CD4-positive, alpha-beta T cell (primary cell): ENCODE results near the gene ERCC4. TPM values are rescaled to one million over a fixed set of nuclear protein-coding genes. Genes with fewer than 3 reads are reported as not detected.

Experiments used
- ATAC-seq: fragments of 200-7000 bp; cut with Tn5 transposase; one replicate; pipeline ENCODE4 v1.10.0; 2022; ENCODE audit warnings: mild to moderate bottlenecking; ENCODE audit not compliant: poor library complexity
- CTCF ChIA-PET: fragments of 350-600 bp; sonication (Branson Sonifier 250); formaldehyde crosslinking; loops from one replicate; lab custom pipeline; 2021; ENCODE audit warnings: antibody characterized with exemption, inconsistent platforms; lab: Charles Lee
- POLR2A ChIA-PET: fragments of 350-600 bp; sonication (Branson Sonifier 250); formaldehyde crosslinking; loops from one replicate; lab custom pipeline; 2021; ENCODE audit warnings: antibody characterized with exemption, inconsistent platforms; lab: Charles Lee
- DNase-seq, 14 experiments: peaks; one replicate each; pipeline ENCODE4 v3.0.0-alpha.2; 2013 to 2020; ENCODE audit warnings: mixed read lengths in 2 of 14
- H3K27ac ChIP-seq, 2 donors: one replicate each; pipeline versions ENCODE4 v1.5.1 to v1.7.0; 2013; ENCODE audit warnings: low read length in 2 of 2, low read depth in 1 of 2, mild to moderate bottlenecking in 1 of 2
- H3K27me3 ChIP-seq, 2 experiments: 1 replicate in 1 of 2; 2 replicates in 1 of 2; pipeline versions ENCODE4 v1.6.1 to v1.7.0; 2013; ENCODE audit warnings: low read length in 2 of 2, control low read depth in 1 of 2, mild to moderate bottlenecking in 1 of 2, moderate library complexity in 1 of 2; ENCODE audit not compliant: insufficient read depth in 2 of 2, control insufficient read depth in 1 of 2
- H3K36me3 ChIP-seq: one replicate; pipeline ENCODE4 v1.6.1; 2013; ENCODE audit warnings: low read length, control low read depth; ENCODE audit not compliant: insufficient read depth
- H3K4me1 ChIP-seq: one replicate; pipeline ENCODE4 v1.6.1; 2013; ENCODE audit warnings: low read length, control low read depth; ENCODE audit not compliant: insufficient read depth
- H3K4me3 ChIP-seq: one replicate; pipeline ENCODE4 v1.5.1; 2013; ENCODE audit warnings: mild to moderate bottlenecking, low read length, moderate library complexity
- H3K9me3 ChIP-seq, 2 experiments: 1 replicate in 1 of 2; 2 replicates in 1 of 2; pipeline versions ENCODE4 v1.6.1 to v1.7.0; 2013; ENCODE audit warnings: low read length in 2 of 2, mild to moderate bottlenecking in 2 of 2, control low read depth in 1 of 2, moderate library complexity in 1 of 2; ENCODE audit not compliant: control insufficient read depth in 1 of 2, insufficient read depth in 1 of 2
- H3K27ac Mint-ChIP-seq: one replicate; pipeline ENCODE4 v1.8.0; 2020; ENCODE audit warnings: mixed read lengths
- H3K27me3 Mint-ChIP-seq: one replicate; pipeline ENCODE4 v1.8.0; 2021; ENCODE audit warnings: mixed read lengths
- H3K36me3 Mint-ChIP-seq: one replicate; pipeline ENCODE4 v1.8.0; 2021; ENCODE audit warnings: low read depth, mixed read lengths
- H3K4me1 Mint-ChIP-seq: one replicate; pipeline ENCODE4 v1.8.0; 2021; ENCODE audit warnings: low read depth, mixed read lengths
- H3K4me3 Mint-ChIP-seq: one replicate; pipeline ENCODE4 v1.8.0; 2020; ENCODE audit warnings: mild to moderate bottlenecking, mixed read lengths
- H3K9me3 Mint-ChIP-seq: one replicate; pipeline ENCODE4 v1.8.0; 2020; ENCODE audit warnings: mixed read lengths
- CTCF ChIP-seq: fragments of 200-600 bp; IDR thresholded peaks from one replicate; pipeline ENCODE4 v1.8.0; 2022; ENCODE audit warnings: antibody characterized with exemption, mild to moderate bottlenecking
- intact Hi-C, 2 experiments: fragments of 100-400 bp; cut with DNase I in 1 of 2; cut with micrococcal nuclease in 1 of 2; formaldehyde crosslinking; loops; one replicate each; pipeline versions ENCODE4 v1.15.1 to v1.9.0; 2023 to 2025; cut with DNase I, micrococcal nuclease
- total RNA-seq, 174 experiments: library from RNA in 2 of 174; stranded (reverse) in 2 of 174; gene quantifications; one replicate each; pipeline ENCODE4 v1.2.3 and lab custom pipeline; 2021 to 2026

Gene ERCC4
- total RNA-seq, 2 experiments from 2014 or later = 8.5 to 10.1 TPM

- no peak overlapping the region for H3K4me3 ChIP-seq
- H3K27me3 Mint-ChIP-seq = no peaks in the 10 kb centered on the region
- no peak overlapping the region for H3K27ac ChIP-seq
- no peak overlapping the region for H3K4me3 Mint-ChIP-seq
- TF ChIP-seq CTCF = peak; percentile 79
- no peaks in the 10 kb centered on the region for H3K9me3 ChIP-seq
- intact Hi-C loops = loop anchor here (1.0 to 10.0 kb wide), 12 partner anchors 148 to 1949 kb away; partner anchors contain the start of genes CPPED1 (in 1 of the 2), MRTFB (in 1 of the 2) and SNX29 (in 1 of the 2)
- H3K4me1 ChIP-seq = peaks cover 21% of the 10 kb centered on the region
- H3K36me3 ChIP-seq = peaks cover 31% of the 10 kb centered on the region
- H3K36me3 Mint-ChIP-seq = peaks cover 32% of the 10 kb centered on the region
- DNase-seq (peak in 3 of 14 experiments; percentile 62 to 68 (median 66)), ATAC-seq (no peak)
- no peaks in the 10 kb centered on the region for H3K9me3 Mint-ChIP-seq
- no peaks in the 10 kb centered on the region for H3K27me3 ChIP-seq
- peaks cover 29% of the 10 kb centered on the region for H3K4me1 Mint-ChIP-seq
- ChIA-PET CTCF (interaction anchor here (0.6 to 2.5 kb wide), 6 partner anchors 11 to 673 kb away, joined by 3 to 12 read pairs (median 4); no protein-coding TSS in a partner anchor), POLR2A (interaction anchor here (0.9 to 1.1 kb wide), 2 partner anchors 361 to 362 kb away, joined by 3 read pairs; no protein-coding TSS in a partner anchor)
- H3K27ac Mint-ChIP-seq = no peak overlapping the region
Measured at GRCh38 chr16:13923703-13924298, 3.8 kb downstream of the ERCC4 start.

GRCh38 chr16:13926464-13926863, 6.5 kb downstream of the ERCC4 start:
- CTCF ChIA-PET = no interaction called here
- intact Hi-C loops = loop anchor here (10.0 kb wide), 3 partner anchors 278 to 1952 kb away; partner anchors contain the start of gene SNX29 (in 1 of the 2)

GRCh38 chr16:13926891-13927290, 6.9 kb downstream of the ERCC4 start:
- ATAC-seq (no peak), DNase-seq (no peak)
- no peak for TF ChIP-seq CTCF
- H3K36me3 ChIP-seq = peaks cover 34% of the 10 kb centered on the region
- Mint-ChIP-seq H3K9me3 (no peaks in the 10 kb centered on the region), H3K4me3 (no peak overlapping the region), H3K4me1 (peaks cover 5% of the 10 kb centered on the region), H3K27me3 (no peaks in the 10 kb centered on the region), H3K36me3 (peaks cover 42% of the 10 kb centered on the region), H3K27ac (no peak overlapping the region)
- H3K9me3 ChIP-seq = no peaks in the 10 kb centered on the region
- no peaks in the 10 kb centered on the region for H3K27me3 ChIP-seq
- no peak overlapping the region for H3K4me3 ChIP-seq
- peaks cover 4% of the 10 kb centered on the region for H3K4me1 ChIP-seq
- CTCF ChIA-PET = no interaction called here
- H3K27ac ChIP-seq = no peak overlapping the region
- POLR2A ChIA-PET = no interaction called here
- intact Hi-C loops = loop anchor here (10.0 kb wide), 3 partner anchors 278 to 1952 kb away; partner anchors contain the start of gene SNX29 (in 1 of the 2)

More at GRCh38 chr16:13926464-13926863, 6.5 kb downstream of the ERCC4 start:
- Histone ChIP-seq H3K27me3 (no peaks in the 10 kb centered on the region), H3K4me1 (peaks cover 4% of the 10 kb centered on the region), H3K27ac (no peak overlapping the region), H3K4me3 (no peak overlapping the region), H3K36me3 (peaks cover 31% of the 10 kb centered on the region), H3K9me3 (no peaks in the 10 kb centered on the region)
- TF ChIP-seq CTCF = no peak
- H3K36me3 Mint-ChIP-seq = peaks cover 41% of the 10 kb centered on the region
- DNase-seq = no peak
- peaks cover 5% of the 10 kb centered on the region for H3K4me1 Mint-ChIP-seq
- H3K27ac Mint-ChIP-seq = no peak overlapping the region
- ATAC-seq = no peak
- no peaks in the 10 kb centered on the region for H3K27me3 Mint-ChIP-seq
- no peak overlapping the region for H3K4me3 Mint-ChIP-seq
- no peaks in the 10 kb centered on the region for H3K9me3 Mint-ChIP-seq
- POLR2A ChIA-PET = no interaction called here
